Hematopoietic multipotent progenitor cell (in vitro differentiated cells): ENCODE data around the gene ELFN1. TPM values are rescaled to one million over a fixed set of nuclear protein-coding genes. Genes with fewer than 3 reads are reported as not detected.

Experiments
- DNase-seq, 3 donors: peaks; one replicate each; pipeline ENCODE4 v3.0.0-alpha.2; 2011 to 2015; ENCODE audit warnings: low read depth in 2 of 3, low spot score in 2 of 3
- total RNA-seq: library from RNA; depleted of rRNA; stranded (reverse); fragments of >200 nt; gene quantifications from one replicate; pipeline ENCODE4 v1.2.3, GENCODE V29; 2012

Gene ELFN1
- total RNA-seq, 1 donor = 0.27 TPM

DNA sequence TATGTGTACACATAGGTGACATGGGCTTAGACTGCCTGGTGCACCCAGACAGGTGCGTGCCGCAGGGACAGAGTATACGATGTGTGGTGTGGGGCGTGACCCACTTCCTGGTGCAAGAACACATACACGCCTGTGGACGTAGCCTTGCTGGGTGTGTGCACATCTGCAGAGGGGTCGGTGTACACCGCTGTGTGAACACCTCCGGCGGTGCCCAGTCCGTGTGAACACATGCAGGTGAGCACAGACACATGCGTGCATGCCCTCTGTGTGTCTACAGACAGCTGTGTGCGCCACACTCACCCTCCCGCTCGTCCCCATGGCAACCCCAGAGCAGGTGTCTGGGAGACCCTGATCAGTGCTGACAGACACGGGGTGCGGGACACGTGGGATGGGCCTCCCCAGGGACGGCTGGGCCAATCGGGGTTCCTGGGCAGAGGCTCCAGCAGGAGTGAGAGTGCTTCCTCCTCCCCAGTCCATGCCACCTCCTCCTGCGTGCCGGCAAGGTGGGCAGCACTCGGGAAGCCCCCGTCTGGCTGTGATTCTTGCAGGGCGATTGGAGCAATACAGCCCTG, 23.4 kb downstream of the ELFN1 start:
- DNase-seq = no peak

GRCh38 chr7:1693991-1694524, 24.0 kb downstream of the ELFN1 start:
- DNase-seq = no peak

- DNase-seq = no peak
Observed at GRCh38 chr7:1694611-1695511, 24.8 kb downstream of the ELFN1 start.

GRCh38 chr7:1695800-1696454, 25.9 kb downstream of the ELFN1 start:
- DNase-seq = no peak

DNA sequence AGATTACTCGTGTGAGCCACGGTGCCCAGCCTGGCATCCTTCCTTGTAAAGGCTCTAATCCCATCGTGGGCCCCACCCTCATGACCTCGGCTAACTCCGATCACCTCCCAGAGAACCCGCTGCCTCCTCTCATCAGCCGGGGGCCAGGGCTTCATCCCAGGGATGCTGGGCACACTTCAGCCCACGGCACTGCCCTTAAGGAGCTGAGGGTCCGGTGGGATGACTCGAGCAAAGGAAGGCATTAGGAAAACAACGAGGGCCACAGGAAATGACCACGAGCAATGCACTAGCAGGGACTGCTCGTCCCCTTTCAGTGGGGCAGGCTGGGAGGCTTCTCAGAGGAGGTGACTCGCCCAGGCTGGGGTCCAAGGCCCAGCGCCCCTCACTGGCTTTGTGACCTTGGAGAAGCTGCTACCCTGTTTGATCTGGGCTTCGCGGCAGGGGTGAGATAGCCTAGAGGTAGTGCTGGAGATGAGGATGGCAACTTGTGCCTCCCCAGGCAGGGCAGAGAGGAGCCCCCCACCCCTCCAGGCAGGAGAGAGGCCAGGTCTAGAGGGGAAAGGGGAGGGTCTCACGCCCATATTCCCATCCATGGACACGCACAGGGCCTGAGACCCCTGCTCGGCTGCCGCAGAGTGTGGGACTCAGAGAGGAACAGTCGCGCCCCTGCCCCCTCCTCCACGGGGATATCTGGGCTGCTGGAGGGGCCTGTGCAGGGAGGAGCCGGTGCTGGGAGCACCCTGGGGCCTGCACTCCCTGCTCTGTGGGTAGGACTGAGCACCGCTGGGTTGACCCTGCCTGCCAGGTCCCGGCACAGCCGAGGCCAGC, 26.8 kb downstream of the ELFN1 start:
- DNase-seq = no peak

GRCh38 chr7:1697499-1698125, 27.5 kb downstream of the ELFN1 start:
- DNase-seq = no peak

GRCh38 chr7:1698201-1698600, 28.1 kb downstream of the ELFN1 start:
- no peak for DNase-seq

DNA sequence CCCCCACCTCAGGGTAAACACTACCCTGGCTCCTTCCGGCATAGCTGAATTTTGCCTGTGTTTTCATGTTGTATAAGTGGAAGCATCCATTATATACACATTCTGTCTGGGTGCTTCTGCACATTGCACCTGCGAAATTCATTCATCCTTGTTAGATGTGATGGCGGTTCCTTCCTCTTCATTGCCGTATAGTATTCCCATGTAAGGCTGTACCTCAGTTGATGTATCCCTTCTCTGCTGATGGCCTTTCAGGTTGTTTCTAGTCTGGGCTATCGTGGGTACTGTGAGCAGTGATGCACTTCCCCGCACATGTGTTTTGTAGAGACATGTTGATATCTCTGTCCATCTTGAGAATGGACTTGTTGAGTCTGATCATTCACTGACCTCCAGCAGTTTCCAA, 28.9 kb downstream of the ELFN1 start:
- no peak for DNase-seq

GRCh38 chr7:1700086-1700485, 30.0 kb downstream of the ELFN1 start:
- DNase-seq = no peak

DNA sequence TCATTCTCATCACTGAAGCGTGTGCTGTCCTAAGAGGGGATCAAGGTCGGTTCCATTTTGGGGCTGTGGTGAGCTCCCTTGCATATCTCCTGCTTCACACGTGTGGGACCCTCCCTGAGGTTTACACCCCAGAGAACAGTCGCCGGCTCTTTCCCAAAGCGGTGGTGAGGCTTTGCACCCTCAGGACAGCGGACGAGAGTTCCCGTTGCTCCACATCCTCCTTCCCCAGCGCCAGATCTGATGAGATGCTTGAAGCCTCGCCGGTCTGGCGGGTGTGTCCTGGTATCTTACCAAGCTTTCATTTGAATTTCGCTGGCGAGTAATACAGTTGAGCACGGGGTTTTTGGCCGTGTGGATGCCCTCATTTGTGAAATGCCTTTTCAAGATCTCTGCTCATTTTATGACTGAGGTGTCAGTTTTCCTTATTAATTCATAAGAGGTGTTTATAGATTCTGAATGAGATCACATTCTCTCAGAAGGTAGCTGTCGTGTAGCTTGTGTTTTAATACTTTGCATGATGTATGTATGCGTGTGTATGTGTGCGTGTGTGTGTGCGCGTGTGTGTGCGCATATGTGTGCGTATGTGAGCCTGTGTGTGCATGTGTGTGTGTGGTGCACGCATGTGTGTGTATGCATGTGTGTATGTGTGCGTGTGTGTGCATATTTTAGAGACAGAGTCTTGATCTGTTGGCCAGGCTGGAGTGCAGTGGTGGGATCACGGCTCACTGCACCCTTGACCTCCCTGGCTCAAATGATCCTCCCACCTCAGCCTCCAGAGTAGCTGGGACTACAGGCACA, 30.7 kb downstream of the ELFN1 start:
- no peak for DNase-seq

DNA sequence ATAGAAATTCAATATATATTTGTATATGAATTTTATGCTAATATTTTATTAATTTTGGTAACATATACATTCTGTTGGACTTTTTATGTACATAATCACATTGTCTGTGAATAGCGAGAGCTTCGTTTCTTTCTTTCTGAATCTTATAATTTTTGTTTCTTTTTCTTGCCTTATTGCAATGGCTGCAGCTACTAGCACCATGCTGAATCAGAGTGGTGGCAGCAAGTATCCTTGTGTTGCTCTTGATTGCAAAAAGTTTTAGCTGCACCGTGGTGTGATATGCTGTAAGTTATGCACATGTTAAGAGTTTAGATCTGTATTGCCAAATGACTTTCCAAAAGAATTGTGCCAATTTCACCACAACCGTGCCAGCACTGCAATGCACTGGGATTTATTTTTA, 32.6 kb downstream of the ELFN1 start:
- DNase-seq = no peak

DNA sequence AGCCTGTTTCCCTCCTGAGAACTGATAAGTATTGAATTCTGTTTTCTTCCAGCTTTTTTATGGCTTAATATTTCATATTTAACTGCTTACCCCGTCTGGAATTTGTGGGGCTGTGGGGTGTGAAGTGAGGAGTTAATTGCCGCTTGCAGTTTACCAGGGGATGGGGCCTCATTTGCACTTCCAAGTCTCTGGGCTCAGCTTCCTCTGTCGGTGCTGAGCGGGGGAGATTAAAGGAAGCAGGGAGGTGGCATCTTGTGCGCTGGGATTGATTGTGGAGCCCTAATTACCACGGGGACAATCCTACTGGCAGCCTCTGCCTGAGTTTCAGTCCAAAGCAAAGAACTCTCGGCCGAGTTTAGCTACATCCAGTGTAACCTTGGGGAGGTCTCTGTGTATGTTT, 33.4 kb downstream of the ELFN1 start:
- DNase-seq = no peak

DNA sequence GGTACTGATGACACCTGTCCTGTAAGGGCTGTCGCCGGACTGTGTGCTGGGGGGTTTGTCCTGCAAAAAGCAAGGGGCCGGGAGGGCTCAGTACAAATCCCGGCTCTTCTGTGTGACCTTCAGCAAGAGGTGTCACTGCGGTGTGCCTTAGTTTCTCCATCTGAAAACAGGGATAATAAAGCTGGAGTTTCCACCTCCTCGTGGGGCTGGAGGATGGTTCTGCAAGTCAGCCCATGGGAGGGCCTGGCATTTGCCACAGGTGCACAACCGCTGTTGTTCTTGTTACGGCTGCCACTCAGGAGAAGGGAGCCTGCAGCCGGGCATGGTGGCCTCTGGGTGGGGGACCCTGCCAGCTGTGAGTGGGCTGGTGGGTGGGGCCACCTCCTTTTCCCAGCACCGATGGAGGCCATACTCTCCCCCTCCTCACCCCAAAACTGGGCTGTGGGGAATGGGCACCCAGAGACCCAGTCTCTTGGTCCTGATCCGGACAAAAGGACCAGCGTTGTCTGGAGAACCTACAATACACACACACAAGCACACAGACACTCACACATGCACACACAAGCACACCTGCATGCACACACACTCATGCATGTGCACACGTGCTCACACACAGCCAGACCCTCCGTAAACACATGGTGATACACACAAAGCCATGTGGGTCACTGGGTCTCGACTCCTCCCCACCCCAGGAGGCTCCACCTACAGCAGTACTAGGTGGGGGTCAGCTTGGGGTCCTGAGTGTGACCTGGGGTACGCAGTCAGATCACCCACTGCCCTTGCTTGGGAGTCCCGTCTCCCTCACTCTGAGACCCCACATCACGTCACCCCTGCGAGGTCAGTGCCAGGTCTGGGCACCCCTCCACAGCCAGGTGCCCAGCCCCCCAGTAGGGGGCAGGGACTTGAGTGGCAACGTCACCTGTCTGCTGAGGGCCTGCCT, 34.1 kb downstream of the ELFN1 start:
- no peak for DNase-seq

DNA sequence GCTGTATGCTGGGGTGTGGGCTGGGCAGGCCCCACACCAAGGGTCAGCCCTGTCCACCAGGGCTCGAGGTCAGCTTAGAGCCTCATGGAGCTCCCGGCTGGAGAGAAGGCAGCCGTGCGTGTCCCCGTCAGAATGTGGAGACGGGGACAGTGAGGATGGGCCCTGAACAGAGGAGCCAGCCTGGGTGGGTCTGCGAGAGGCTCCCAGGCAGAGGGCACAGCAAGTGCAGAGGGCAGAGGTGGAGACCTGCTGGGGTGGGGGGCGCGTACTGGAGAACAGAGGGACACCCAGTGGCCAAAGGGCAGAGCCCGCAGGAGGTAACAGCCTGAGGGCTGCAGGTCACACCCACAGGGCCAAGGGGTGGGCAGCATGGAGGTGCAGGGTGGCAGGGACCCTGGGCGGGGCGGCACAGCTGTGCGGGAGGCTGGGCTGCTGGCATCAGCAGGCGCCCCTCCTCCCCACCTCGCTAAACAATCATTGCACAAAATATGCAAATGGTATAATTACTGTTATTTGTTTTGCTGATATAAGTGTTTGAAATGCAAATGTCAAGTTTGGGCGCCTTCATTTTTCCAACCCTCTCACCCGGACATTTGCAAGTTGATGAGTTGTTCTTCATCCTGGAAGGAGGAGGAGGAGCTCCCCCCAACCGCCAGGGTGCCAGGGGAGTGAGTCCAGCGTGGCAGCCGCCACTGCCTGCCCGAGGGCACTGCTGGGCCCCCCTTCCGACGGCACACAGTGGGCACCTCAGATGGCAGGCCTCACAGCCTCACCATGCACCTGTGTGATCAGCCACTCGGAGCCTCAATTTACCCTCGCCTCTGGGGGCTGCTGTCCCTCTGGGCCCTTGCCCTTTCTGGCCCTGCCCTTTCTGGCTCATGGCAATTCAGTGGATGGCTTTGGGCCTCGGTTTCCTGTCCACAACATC, 35.0 kb downstream of the ELFN1 start:
- no peak for DNase-seq

GRCh38 chr7:1705856-1706255, 35.8 kb downstream of the ELFN1 start:
- DNase-seq = no peak

DNA sequence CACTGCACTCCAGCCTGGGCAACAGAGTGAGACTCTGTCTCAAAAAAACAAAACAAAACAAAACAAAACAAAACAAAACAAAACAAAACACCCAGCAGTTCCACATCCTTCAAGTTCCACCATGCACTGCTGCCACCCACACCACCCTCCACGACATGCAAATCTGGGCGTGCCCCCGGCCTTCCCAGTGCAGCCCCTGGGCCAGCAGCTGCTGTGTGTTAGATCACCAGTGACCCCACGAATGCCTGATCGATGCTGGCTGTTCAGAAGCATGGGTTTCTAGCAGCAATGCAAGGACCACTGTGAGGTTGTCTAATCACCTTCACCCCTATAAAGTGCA, 36.3 kb downstream of the ELFN1 start:
- no peak for DNase-seq
